Trophoblast cell (in vitro differentiated cells and primary cell): ENCODE data around the gene PPP2R3A.
A peak's percentile ranks its signal among the peaks of the same experiment; 100 is the strongest.

Experiments used
- DNase-seq, 2 donors: peaks; one replicate each; pipeline ENCODE4 v3.0.0-alpha.2; 2016
- H2AFZ ChIP-seq: 2 replicates; pipeline ENCODE4 v1.6.1; 2013; ENCODE audit warnings: low read length, moderate library complexity, mild to moderate bottlenecking; ENCODE audit not compliant: insufficient read depth, poor library complexity
- H2AK5ac ChIP-seq: 2 replicates; pipeline ENCODE4 v1.6.1; 2013; ENCODE audit warnings: mild to moderate bottlenecking, low read length
- H2BK120ac ChIP-seq: 2 replicates; pipeline ENCODE4 v1.6.1; 2013; ENCODE audit warnings: low read length, mild to moderate bottlenecking, moderate library complexity; ENCODE audit not compliant: insufficient read depth, poor library complexity
- H2BK12ac ChIP-seq: 2 replicates; pipeline ENCODE4 v1.6.1; 2013; ENCODE audit warnings: mild to moderate bottlenecking, low read length, moderate library complexity
- H2BK5ac ChIP-seq: 2 replicates; pipeline ENCODE4 v1.6.1; 2013; ENCODE audit warnings: low read length, low read depth, moderate library complexity, mild to moderate bottlenecking; ENCODE audit not compliant: poor library complexity
- H3K14ac ChIP-seq: 2 replicates; pipeline ENCODE4 v1.6.1; 2013; ENCODE audit warnings: mild to moderate bottlenecking, low read length
- H3K18ac ChIP-seq: 2 replicates; pipeline ENCODE4 v1.6.1; 2013; ENCODE audit warnings: mild to moderate bottlenecking, low read length
- H3K23ac ChIP-seq: 2 replicates; pipeline ENCODE4 v1.6.1; 2013; ENCODE audit warnings: low read length
- H3K27ac ChIP-seq: 2 replicates; pipeline ENCODE4 v1.5.1; 2013; ENCODE audit warnings: low read depth, mild to moderate bottlenecking, inconsistent platforms, low read length, moderate library complexity
- H3K27me3 ChIP-seq: 2 replicates; pipeline ENCODE4 v1.6.1; 2013; ENCODE audit warnings: inconsistent platforms, mild to moderate bottlenecking, low read length, moderate library complexity; ENCODE audit not compliant: insufficient read depth
- H3K36me3 ChIP-seq, 2 experiments: 1 replicate in 1 of 2; 2 replicates in 1 of 2; pipeline ENCODE4 v1.6.1; 2013; ENCODE audit warnings: low read length in 2 of 2, mild to moderate bottlenecking in 2 of 2, moderate library complexity in 1 of 2; ENCODE audit not compliant: insufficient read depth in 2 of 2, control insufficient read depth in 1 of 2
- H3K4ac ChIP-seq: 2 replicates; pipeline ENCODE4 v1.6.1; 2013; ENCODE audit warnings: low read depth, mild to moderate bottlenecking, low read length, moderate library complexity
- H3K4me1 ChIP-seq, 2 experiments: 1 replicate in 1 of 2; 2 replicates in 1 of 2; pipeline ENCODE4 v1.6.1; 2013; ENCODE audit warnings: low read length in 2 of 2, mild to moderate bottlenecking in 2 of 2, moderate library complexity in 1 of 2; ENCODE audit not compliant: insufficient read depth in 2 of 2, control insufficient read depth in 1 of 2
- H3K4me2 ChIP-seq: 2 replicates; pipeline ENCODE4 v1.6.1; 2013; ENCODE audit warnings: inconsistent platforms, mild to moderate bottlenecking, low read length, moderate library complexity
- H3K4me3 ChIP-seq: 2 replicates; pipeline ENCODE4 v1.5.1; 2013; ENCODE audit warnings: mild to moderate bottlenecking, low read depth, low read length, inconsistent platforms
- H3K79me1 ChIP-seq: one replicate; pipeline ENCODE4 v1.6.1; 2013; ENCODE audit warnings: low read length
- H3K79me2 ChIP-seq: 2 replicates; pipeline ENCODE4 v1.6.1; 2013; ENCODE audit warnings: low read length, mild to moderate bottlenecking; ENCODE audit not compliant: control insufficient read depth, insufficient read depth, poor library complexity
- H3K9ac ChIP-seq: 2 replicates; pipeline ENCODE4 v1.6.1; 2013; ENCODE audit warnings: mild to moderate bottlenecking, low read length
- H3K9me3 ChIP-seq: 2 replicates; pipeline ENCODE4 v1.6.1; 2013; ENCODE audit warnings: low read depth, mild to moderate bottlenecking, control low read depth, inconsistent platforms, low read length; ENCODE audit not compliant: insufficient read depth
- H4K12ac ChIP-seq: 2 replicates; pipeline ENCODE4 v1.6.1; 2013; ENCODE audit warnings: low read depth, mild to moderate bottlenecking, low read length, moderate library complexity
- H4K8ac ChIP-seq: 2 replicates; pipeline ENCODE4 v1.6.1; 2013; ENCODE audit warnings: low read depth, mild to moderate bottlenecking, low read length, moderate library complexity
- H4K91ac ChIP-seq: one replicate; pipeline ENCODE4 v1.6.1; 2013; ENCODE audit warnings: low read depth, mild to moderate bottlenecking, low read length, moderate library complexity
- WGBS: extraction: QIAGEN DNeasy Blood & Tissue Kit; methylation state at CpG from one replicate; pipeline ENCODE4 v1.1.7; 2013; ENCODE audit warnings: missing lambda C conversion rate; ENCODE audit not compliant: insufficient read length, insufficient coverage; ENCODE audit errors: extremely low coverage; 5-methylcytosine and 5-hydroxymethylcytosine counted together

Gene PPP2R3A

GRCh38 chr3:136018876-136019275, 53.3 kb downstream of the PPP2R3A start:
- Histone ChIP-seq H3K79me2 (peaks cover 2% of the 10 kb centered on the region), H3K27me3 (no peaks in the 10 kb centered on the region), H3K9ac (no peak overlapping the region), H3K9me3 (no peaks in the 10 kb centered on the region), H3K79me1 (peaks cover 2% of the 10 kb centered on the region), H3K23ac (no peak overlapping the region), H3K4me1 (peaks cover 5% of the 10 kb centered on the region in 2 experiments), H3K4me2 (no peak overlapping the region), H3K27ac (no peak overlapping the region), H4K8ac (no peak overlapping the region), H3K18ac (no peak overlapping the region), H3K14ac (no peak overlapping the region), H2AK5ac (no peak overlapping the region), H2BK5ac (no peak overlapping the region), H2AFZ (no peak overlapping the region), H3K36me3 (no peaks in the 10 kb centered on the region), H3K4ac (no peak overlapping the region), H4K91ac (no peak overlapping the region), H2BK12ac (no peak overlapping the region), H4K12ac (no peak overlapping the region), H3K4me3 (no peak overlapping the region), H2BK120ac (no peak overlapping the region)
- no CpG with 5 or more reads among the region's 1 CpG for WGBS
- DNase-seq: no peak

- no peak overlapping the region for H3K27ac ChIP-seq
- H3K4me1 ChIP-seq: peaks cover 5% of the 10 kb centered on the region in 2 experiments
- peaks cover 2% of the 10 kb centered on the region for H3K79me1 ChIP-seq
- H3K27me3 ChIP-seq: no peaks in the 10 kb centered on the region
- H3K9me3 ChIP-seq: no peaks in the 10 kb centered on the region
- H4K12ac ChIP-seq: no peak overlapping the region
- no peak overlapping the region for H4K8ac ChIP-seq
- no peak overlapping the region for H3K4me3 ChIP-seq
- no peak overlapping the region for H2BK12ac ChIP-seq
- H2AFZ ChIP-seq: no peak overlapping the region
- H3K9ac ChIP-seq: no peak overlapping the region
- WGBS: no CpG with 5 or more reads among the region's 1 CpG
- H3K4me2 ChIP-seq: no peak overlapping the region
- peaks cover 2% of the 10 kb centered on the region for H3K79me2 ChIP-seq
- no peak overlapping the region for H2BK5ac ChIP-seq
- no peak overlapping the region for H3K14ac ChIP-seq
- H3K18ac ChIP-seq: no peak overlapping the region
- H2BK120ac ChIP-seq: no peak overlapping the region
- no peak overlapping the region for H2AK5ac ChIP-seq
- no peak overlapping the region for H4K91ac ChIP-seq
- H3K4ac ChIP-seq: no peak overlapping the region
- peak in 1 of 2 donors; percentile 12 for DNase-seq
- no peak overlapping the region for H3K23ac ChIP-seq
- H3K36me3 ChIP-seq: no peaks in the 10 kb centered on the region
These were observed 56.3 kb downstream of the PPP2R3A start for GRCh38 chr3:136021803-136022202.

GRCh38 chr3:136022529-136023263, 57.2 kb downstream of the PPP2R3A start:
- no peak overlapping the region for H3K4me3 ChIP-seq
- peaks cover 2% of the 10 kb centered on the region for H3K79me2 ChIP-seq
- peaks cover 2% of the 10 kb centered on the region for H3K79me1 ChIP-seq
- no peak overlapping the region for H4K91ac ChIP-seq
- H4K12ac ChIP-seq: no peak overlapping the region
- H4K8ac ChIP-seq: peak overlapping the region; percentile 67
- peak overlapping the region; percentile 53 for H3K14ac ChIP-seq
- H3K4ac ChIP-seq: no peak overlapping the region
- H3K27ac ChIP-seq: peak overlapping the region; percentile 59
- no peak overlapping the region for H3K23ac ChIP-seq
- peak overlapping the region; percentile 46 for H2BK120ac ChIP-seq
- no peak overlapping the region for H3K4me2 ChIP-seq
- no peak overlapping the region for H2BK12ac ChIP-seq
- peak overlapping the region; percentile 57 for H2BK5ac ChIP-seq
- H2AK5ac ChIP-seq: no peak overlapping the region
- H3K4me1 ChIP-seq: peaks cover 5% of the 10 kb centered on the region in 2 experiments
- peaks cover under 1 to 1% of the 10 kb centered on the region in 2 experiments for H3K36me3 ChIP-seq
- H2AFZ ChIP-seq: no peak overlapping the region
- DNase-seq: peak in 1 of 2 donors; percentile 69
- H3K9ac ChIP-seq: no peak overlapping the region
- H3K9me3 ChIP-seq: no peaks in the 10 kb centered on the region
- no CpG with 5 or more reads among the region's 6 CpGs for WGBS
- H3K18ac ChIP-seq: peak overlapping the region; percentile 23
- no peaks in the 10 kb centered on the region for H3K27me3 ChIP-seq

- H2AFZ ChIP-seq: no peak overlapping the region
- no peak overlapping the region for H2AK5ac ChIP-seq
- no CpG with 5 or more reads among the region's 3 CpGs for WGBS
- no peak overlapping the region for H2BK12ac ChIP-seq
- H3K14ac ChIP-seq: no peak overlapping the region
- no peak overlapping the region for H3K9ac ChIP-seq
- H4K8ac ChIP-seq: no peak overlapping the region
- H3K27ac ChIP-seq: no peak overlapping the region
- H3K4me1 ChIP-seq: peaks cover 5% of the 10 kb centered on the region in 2 experiments
- H4K12ac ChIP-seq: no peak overlapping the region
- H3K9me3 ChIP-seq: no peaks in the 10 kb centered on the region
- H4K91ac ChIP-seq: no peak overlapping the region
- H3K4me3 ChIP-seq: no peak overlapping the region
- peaks cover 2% of the 10 kb centered on the region for H3K79me1 ChIP-seq
- H3K36me3 ChIP-seq: peaks cover 2 to 3% of the 10 kb centered on the region in 2 experiments
- H3K79me2 ChIP-seq: peaks cover 2% of the 10 kb centered on the region
- no peak overlapping the region for H2BK120ac ChIP-seq
- no peak overlapping the region for H3K23ac ChIP-seq
- no peak overlapping the region for H3K4me2 ChIP-seq
- no peaks in the 10 kb centered on the region for H3K27me3 ChIP-seq
- H3K18ac ChIP-seq: no peak overlapping the region
- H3K4ac ChIP-seq: no peak overlapping the region
- no peak overlapping the region for H2BK5ac ChIP-seq
- peak in 1 of 2 donors; percentile 64 for DNase-seq
These were observed 57.9 kb downstream of the PPP2R3A start for GRCh38 chr3:136023264-136023978.
